Stimulated activated CD4-positive, alpha-beta T cell treated with anti-CD3 and anti-CD28 coated beads, Interleukin-12 subunit alpha, Interleukin-12 subunit beta, amount 100 ng/mL, for 24 hours (primary cell): Measurements from ENCODE around the gene PHC3.

Source experiments
- DNase-seq, 2 experiments: peaks; one replicate each; pipeline ENCODE4 v3.0.0-alpha.2; 2020; ENCODE audit warnings: low read depth in 2 of 2

The PHC3 gene

GRCh38 chr3:170044271-170044670 lies 137.3 kb downstream of the PHC3 start:
- DNase-seq = no peak

DNA sequence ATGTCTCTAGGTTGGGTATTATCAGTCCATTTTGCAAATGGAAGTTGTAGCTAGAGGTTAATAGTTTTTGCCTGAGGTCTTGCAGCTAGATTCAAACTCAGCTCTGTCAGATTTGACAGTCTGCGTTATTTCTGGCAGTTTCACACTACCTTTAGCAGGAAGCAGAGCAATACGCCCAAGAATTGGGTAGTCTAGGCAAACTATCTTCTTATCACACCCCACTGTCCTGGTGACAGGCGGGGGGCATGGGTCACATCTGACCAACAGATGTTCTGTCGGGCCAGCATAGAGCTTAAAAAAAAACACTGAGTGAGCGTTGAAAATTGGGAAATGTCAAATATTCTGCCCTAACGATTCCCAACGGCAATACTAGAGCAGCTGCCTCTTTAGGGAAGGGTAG lies 138.0 kb downstream of the PHC3 start:
- no peak for DNase-seq

DNA sequence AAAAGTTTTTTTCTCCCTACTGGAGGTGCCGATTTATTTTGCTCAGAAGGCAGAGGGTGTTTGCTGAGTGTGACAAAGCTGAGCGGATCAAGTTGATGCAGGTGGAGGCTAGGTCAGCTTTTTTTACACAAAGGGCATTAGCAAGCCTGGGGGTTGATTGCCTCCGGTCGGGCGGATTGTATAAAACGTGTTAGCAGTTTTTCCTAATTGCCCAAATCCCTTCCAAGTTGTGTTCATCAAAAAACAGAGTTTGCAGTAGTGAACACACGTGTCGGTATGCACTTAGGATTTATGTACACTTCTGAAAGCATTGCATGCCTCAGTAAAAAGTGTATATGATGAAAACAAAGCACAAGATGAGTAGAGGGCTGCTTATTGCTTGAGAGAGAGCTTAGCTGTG lies 141.1 kb downstream of the PHC3 start:
- DNase-seq = no peak

GRCh38 chr3:170038434-170039110 lies 143.0 kb downstream of the PHC3 start:
- DNase-seq = peak in 1 of 2 experiments; percentile 7
